Mammary epithelial cell (primary cell): ENCODE results near the gene SH3D19.

Source experiments
- EZH2 ChIP-seq: IDR thresholded peaks from 2 replicates; pipeline ENCODE4 v1.6.1; 2012; ENCODE audit warnings: low read length, inconsistent platforms, borderline replicate concordance
- TF ChIP-seq, protein P1 (sequence below), 2 donors: IDR thresholded peaks in 1 of 2; conservative IDR thresholded peaks in 1 of 2; 2 replicates each; pipeline ENCODE4 v1.5.1; 2011 to 2012; ENCODE audit warnings: inconsistent platforms in 2 of 2, low read length in 2 of 2, mild to moderate bottlenecking in 2 of 2, control low read depth in 1 of 2, low read depth in 1 of 2; ENCODE audit not compliant: insufficient read depth in 1 of 2; ENCODE audit errors: extremely low read depth in 1 of 2

DNA sequence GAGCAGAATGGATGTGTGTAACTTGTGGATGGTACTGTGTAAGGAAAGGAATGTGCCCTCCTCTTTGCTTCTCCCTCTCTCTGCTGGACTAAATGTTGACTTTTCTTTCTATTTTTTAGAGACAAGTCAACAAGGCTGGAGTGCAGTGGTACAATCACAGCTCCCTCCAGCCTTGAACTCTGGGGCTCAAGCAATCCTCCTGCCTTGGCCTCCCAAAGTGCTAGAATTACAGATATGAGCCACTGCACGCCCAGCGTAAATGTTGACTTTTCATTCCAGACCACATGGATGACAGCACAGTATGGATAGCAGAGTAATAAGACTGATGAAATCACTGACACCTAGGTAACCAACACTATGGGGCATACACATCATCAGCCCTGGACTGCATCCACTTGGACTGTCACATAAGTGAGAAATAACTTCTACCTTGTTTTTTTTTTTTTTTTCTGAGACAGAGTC is 231.1 kb downstream of the SH3D19 start:
- TF ChIP-seq EZH2, result no peak
- TF ChIP-seq, protein P1, sequence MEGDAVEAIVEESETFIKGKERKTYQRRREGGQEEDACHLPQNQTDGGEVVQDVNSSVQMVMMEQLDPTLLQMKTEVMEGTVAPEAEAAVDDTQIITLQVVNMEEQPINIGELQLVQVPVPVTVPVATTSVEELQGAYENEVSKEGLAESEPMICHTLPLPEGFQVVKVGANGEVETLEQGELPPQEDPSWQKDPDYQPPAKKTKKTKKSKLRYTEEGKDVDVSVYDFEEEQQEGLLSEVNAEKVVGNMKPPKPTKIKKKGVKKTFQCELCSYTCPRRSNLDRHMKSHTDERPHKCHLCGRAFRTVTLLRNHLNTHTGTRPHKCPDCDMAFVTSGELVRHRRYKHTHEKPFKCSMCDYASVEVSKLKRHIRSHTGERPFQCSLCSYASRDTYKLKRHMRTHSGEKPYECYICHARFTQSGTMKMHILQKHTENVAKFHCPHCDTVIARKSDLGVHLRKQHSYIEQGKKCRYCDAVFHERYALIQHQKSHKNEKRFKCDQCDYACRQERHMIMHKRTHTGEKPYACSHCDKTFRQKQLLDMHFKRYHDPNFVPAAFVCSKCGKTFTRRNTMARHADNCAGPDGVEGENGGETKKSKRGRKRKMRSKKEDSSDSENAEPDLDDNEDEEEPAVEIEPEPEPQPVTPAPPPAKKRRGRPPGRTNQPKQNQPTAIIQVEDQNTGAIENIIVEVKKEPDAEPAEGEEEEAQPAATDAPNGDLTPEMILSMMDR (conservative IDR thresholded peaks at IDR 0.05 in 1 of 2, IDR thresholded peaks at IDR 0.05 in 1 of 2; ENCODE audit: extremely low read depth in 1 of 2, insufficient read depth in 1 of 2, low read depth in 1 of 2, low read length in 2 of 2), result no peak
